SK-N-MC (cell line): Measurements from ENCODE around the gene LARP1B.
"Not testable (repeated sequence)": the region's sequence is repeated elsewhere in the genome, so short reads cannot be mapped to it uniquely, and the experiment has no call there.

ENCODE experiments used
- DNase-seq: peaks from one replicate; pipeline ENCODE4 v3.0.0-alpha.2; 2011; ENCODE audit warnings: low read depth, low spot score
- H3K27ac ChIP-seq: fragments of 200-600 bp; sonication (generic); 2 replicates; pipeline ENCODE4 v1.5.1; 2016; ENCODE audit warnings: mixed run types
- H3K36me3 ChIP-seq: fragments of 200-600 bp; sonication (generic); 2 replicates; pipeline ENCODE4 v1.6.1; 2017; ENCODE audit warnings: antibody characterized with exemption, low read length, mixed read lengths; ENCODE audit not compliant: insufficient read depth
- H3K4me3 ChIP-seq: fragments of 200-600 bp; sonication (generic); 2 replicates; pipeline ENCODE4 v1.5.1; 2016
- H3K9ac ChIP-seq: fragments of 200-600 bp; sonication (generic); 2 replicates; pipeline ENCODE4 v1.8.0; 2017; ENCODE audit warnings: mixed run types, mixed read lengths; ENCODE audit not compliant: insufficient read length
- H3K9me3 ChIP-seq: fragments of 200-600 bp; sonication (generic); 2 replicates; pipeline ENCODE4 v1.6.1; 2017; ENCODE audit warnings: low read depth, mild to moderate bottlenecking, antibody characterized with exemption, low read length, moderate library complexity, mixed read lengths
- EZH2 ChIP-seq: fragments of 200-600 bp; sonication (generic); IDR thresholded peaks from one replicate; pipeline ENCODE4 v1.6.1; 2017; ENCODE audit warnings: antibody characterized with exemption
- FOXP2 ChIP-seq: optimal IDR thresholded peaks from 2 replicates; pipeline ENCODE3; 2011; ENCODE audit warnings: mild to moderate bottlenecking, moderate library complexity; ENCODE audit not compliant: insufficient read depth; ENCODE audit errors: extremely low read length, control extremely low read depth
- POLR2AphosphoS5 ChIP-seq: IDR thresholded peaks from 2 replicates; pipeline ENCODE4 v1.6.1; 2012; ENCODE audit warnings: mild to moderate bottlenecking, low read depth, low read length, borderline replicate concordance

Gene LARP1B

DNA sequence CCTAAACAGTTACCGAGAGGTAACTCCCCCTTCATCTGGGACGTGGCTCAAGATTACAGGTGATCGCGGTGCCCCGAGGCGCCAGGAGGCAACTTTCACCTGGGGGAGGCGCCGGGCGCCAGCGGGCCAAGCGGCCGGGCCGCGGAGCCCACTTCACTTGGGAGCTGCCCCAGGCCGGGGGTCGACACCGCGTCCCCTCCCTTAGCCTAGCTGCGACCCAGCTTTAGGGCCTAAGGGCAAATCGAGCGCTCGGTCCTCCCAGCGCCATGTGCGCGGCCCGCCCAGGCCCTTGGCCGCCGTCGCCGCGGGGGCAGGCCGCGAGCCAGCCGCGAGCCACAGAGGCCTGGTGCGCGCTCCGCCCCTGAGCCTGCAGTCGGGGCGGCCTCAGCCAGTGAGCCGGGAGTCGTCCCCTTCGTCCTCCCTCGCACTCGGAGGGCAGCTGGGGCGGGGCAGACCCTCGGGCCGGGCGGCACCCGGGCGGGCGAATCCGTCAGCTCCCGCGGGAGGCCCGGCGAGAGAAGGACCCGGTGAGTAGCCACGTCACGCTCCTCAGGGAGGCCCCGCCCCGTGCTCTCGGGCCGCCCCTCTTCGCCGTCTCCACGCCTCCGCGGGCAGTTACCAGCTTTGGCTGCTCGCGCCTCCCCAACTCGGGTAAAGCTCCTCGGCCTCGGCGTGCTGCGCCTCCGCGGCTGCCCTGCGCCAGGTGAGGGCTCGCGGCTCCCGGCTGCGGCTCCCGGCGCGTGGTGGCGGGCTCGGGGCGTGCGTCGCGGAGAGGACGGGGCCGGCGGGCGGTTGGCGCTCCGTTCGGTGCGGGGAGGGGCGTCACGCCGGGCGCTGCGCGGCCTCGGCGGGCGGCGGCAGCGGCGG, at the start of gene LARP1B:
Gene LARP1B (plus strand): TSS at position 614 of the 867 bp plus-strand sequence. CDS start 13,640 bp downstream, outside the sequence.
- no peak for DNase-seq
- no peaks in the 10 kb centered on the region for H3K9me3 ChIP-seq
- H3K9ac ChIP-seq, result peak within 1 kb of the TSS; percentile 96
- no peaks in the 10 kb centered on the region for H3K36me3 ChIP-seq
- no peak for TF ChIP-seq EZH2
- TF ChIP-seq FOXP2, result no peak
- TF ChIP-seq POLR2AphosphoS5, result peak; percentile 90
- peak within 1 kb of the TSS; percentile 92 for H3K4me3 ChIP-seq
- H3K27ac ChIP-seq, result peak within 1 kb of the TSS; percentile 83

DNA sequence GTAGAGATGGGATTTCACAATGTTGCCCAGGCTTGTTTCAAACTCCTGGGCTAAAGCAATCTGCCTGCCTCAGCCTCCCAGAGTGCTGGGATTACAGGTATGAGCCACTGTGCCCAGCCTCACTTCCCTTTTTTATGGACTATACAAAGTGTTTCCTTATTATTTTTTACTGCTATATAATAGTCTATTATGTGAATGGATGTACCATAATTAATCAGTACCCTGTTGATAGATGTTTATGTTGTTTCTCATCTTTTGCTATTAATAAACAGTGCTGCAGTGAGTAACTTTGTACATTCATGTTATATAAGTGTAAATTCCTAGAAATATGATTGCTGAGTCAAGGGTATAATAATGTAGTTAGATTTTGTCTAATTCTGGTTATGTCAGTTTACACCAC, 35.8 kb upstream of the LARP1B start:
- Histone ChIP-seq H3K36me3 (no peaks in the 10 kb centered on the region), H3K4me3 (no peak overlapping the region), H3K27ac (no peak overlapping the region), H3K9me3 (no peaks in the 10 kb centered on the region), H3K9ac (no peak overlapping the region)
- TF ChIP-seq POLR2AphosphoS5 (no peak), FOXP2 (no peak), EZH2 (no peak)
- DNase-seq, result no peak

DNA sequence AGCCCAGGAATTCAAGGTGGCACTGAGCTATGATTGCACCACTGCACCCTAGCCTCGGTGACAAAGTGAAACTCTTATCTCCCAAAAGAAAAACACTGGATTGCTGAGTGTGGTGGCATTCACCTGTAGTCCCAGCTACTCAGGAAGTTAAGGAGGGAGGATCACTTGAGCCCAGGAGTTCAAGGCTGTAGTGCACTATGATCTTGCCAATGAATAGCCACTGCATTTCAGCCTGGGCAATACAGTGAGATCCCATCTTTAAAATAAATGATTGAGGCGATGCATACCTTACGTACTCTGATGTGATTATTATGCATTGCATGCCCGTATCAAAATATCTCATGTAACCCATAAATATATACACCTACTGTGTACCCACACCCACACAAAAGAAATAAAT, 31.2 kb upstream of the LARP1B start:
- Histone ChIP-seq H3K36me3 (no peaks in the 10 kb centered on the region), H3K4me3 (no peak overlapping the region), H3K27ac (no peak overlapping the region), H3K9me3 (no peaks in the 10 kb centered on the region), H3K9ac (no peak overlapping the region)
- DNase-seq, result no peak
- no peak for TF ChIP-seq POLR2AphosphoS5
- TF ChIP-seq EZH2, result no peak
- TF ChIP-seq FOXP2, result no peak

DNA sequence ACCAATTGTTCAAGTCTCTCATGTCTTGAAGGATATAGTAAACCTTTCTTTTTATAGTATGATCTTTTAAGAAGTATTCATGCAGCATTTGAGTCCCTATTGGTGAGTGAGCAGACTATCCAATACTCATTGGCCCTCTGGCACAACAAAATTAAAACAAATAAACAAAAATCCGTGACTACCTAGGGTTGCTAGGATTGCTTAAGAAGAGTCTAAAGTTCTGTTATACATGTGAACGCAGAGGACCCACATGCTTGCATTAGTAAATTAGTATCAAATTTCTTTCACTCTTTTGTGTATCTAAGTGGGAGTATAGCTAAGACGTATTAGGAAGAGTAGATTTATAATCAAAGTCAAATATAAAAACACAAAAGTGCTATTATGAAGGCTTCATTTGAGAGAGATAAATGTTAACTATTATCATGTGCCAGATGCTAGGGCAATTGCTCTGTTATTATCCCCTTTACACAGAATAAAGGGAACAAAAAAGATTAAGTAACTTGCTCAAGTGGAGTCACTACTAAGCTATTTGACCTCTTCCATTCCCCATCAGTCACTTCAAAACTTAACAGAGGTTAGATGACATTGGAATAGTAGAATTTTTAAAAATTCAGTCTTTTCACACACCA, 29.2 kb upstream of the LARP1B start:
- Histone ChIP-seq H3K36me3 (no peaks in the 10 kb centered on the region), H3K4me3 (no peak overlapping the region), H3K9ac (no peak overlapping the region), H3K27ac (no peak overlapping the region), H3K9me3 (no peaks in the 10 kb centered on the region)
- TF ChIP-seq FOXP2 (no peak), EZH2 (no peak), POLR2AphosphoS5 (no peak)
- DNase-seq, result no peak

DNA sequence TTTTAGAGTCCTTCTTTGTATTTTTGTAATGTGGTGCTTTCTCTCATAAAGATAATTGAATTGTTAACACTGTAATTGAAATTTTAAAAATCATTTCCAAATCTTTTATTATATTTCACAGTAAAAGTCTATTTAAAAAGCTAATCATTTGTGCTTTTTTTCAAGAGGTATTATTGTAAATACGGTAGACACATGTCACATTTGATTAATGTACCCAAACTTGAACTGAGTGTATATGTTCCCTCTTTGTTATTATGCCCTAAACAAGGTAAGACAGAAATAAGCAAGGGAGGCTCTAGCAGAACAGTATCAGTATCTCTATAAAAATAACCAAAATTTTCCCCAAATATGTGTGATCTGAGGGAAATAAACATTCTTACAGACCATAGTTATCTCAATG, 21.5 kb upstream of the LARP1B start:
- no peaks in the 10 kb centered on the region for H3K36me3 ChIP-seq
- H3K27ac ChIP-seq, result no peak overlapping the region
- H3K9me3 ChIP-seq, result no peaks in the 10 kb centered on the region
- H3K9ac ChIP-seq, result no peak overlapping the region
- H3K4me3 ChIP-seq, result no peak overlapping the region
- no peak for TF ChIP-seq FOXP2
- TF ChIP-seq POLR2AphosphoS5, result no peak
- no peak for TF ChIP-seq EZH2
- DNase-seq, result no peak

DNA sequence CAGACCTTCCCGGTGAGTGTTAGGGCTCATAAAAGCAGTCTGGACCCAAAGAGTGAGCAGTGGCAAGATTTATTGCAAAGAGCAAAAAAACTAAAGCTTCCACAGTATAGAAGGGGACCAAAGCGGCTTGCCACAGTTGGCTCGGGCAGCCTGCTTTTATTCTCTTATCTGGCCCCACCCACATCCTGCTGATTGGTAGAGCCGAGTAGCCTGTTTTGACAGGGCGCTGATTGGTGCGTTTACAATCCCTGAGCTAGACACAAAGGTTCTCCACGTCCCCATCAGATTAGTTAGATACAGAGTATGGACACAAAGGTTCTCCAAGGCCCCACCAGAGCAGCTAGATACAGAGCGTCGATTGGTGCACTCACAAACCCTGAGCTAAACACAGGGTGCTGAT, 14.1 kb upstream of the LARP1B start:
- not testable (repeated sequence) for DNase-seq, H3K9ac ChIP-seq

DNA sequence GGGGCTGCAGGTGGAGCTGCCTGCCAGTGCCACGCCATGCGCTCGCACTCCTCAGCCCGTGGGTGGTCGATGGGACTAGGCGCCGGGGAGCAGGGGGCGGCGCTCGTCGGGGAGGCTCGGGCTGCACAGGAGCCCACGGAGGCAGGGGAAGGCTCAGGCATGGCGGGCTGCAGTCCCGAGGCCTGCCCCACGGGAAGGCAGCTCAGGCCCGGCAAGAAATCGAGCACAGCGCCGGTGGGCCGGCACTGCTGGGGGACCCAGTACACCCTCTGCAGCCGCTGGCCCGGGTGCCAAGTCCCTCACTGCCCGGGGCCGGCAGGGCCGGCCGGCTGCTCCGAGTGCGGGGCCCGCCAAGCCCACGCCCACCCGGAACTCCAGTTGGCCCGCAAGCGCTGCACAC, 13.6 kb upstream of the LARP1B start:
- H3K27ac ChIP-seq, DNase-seq, H3K36me3 ChIP-seq, H3K9me3 ChIP-seq, H3K4me3 ChIP-seq, H3K9ac ChIP-seq: not testable (repeated sequence)

More for the DNA sequence above, 14.1 kb upstream of the LARP1B start:
- H3K27ac ChIP-seq, H3K9me3 ChIP-seq, H3K4me3 ChIP-seq, H3K36me3 ChIP-seq: not testable (repeated sequence)

DNA sequence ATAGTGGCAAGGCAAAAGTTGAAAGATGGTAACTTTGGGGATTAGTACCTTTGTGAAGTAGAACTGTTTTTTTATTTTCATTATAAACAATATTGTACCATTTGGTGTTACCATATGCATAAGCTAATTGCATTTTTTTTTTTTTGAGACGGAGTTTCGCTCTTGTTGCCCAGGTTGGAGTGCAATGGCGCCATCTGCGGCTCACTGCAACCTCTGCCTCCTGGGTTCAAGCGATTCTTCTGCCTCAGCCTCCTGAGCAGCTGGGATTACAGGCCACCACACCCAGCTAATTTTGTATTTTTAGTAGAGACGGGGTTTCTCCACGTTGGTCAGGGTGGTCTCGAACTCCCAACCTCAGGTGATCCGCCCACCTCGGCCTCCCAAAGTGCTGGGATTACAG, 9.9 kb upstream of the LARP1B start:
- H3K9ac ChIP-seq, H3K9me3 ChIP-seq, H3K4me3 ChIP-seq, H3K36me3 ChIP-seq, H3K27ac ChIP-seq, DNase-seq: not testable (repeated sequence)

DNA sequence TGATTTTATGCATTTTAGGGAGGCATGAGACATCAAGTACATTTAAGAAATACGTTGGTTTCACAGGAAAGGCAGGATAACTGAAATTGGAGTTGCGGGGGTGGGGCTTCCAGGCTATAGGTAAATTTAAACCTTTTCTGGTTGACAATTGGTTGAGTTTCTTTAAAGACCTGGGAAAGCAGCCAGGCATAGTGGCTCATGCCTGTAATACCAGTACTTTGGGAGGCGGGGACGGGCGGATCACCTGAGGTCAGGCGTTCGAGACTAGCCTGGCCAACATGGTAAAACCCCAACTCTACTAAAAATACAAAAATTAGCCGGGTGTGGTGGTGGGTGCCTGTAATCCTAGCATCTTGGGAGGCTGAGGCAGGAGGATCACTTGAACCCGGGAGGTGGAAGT, 6.2 kb upstream of the LARP1B start:
- DNase-seq, H3K27ac ChIP-seq, H3K4me3 ChIP-seq, H3K36me3 ChIP-seq, H3K9ac ChIP-seq, H3K9me3 ChIP-seq: not testable (repeated sequence)

DNA sequence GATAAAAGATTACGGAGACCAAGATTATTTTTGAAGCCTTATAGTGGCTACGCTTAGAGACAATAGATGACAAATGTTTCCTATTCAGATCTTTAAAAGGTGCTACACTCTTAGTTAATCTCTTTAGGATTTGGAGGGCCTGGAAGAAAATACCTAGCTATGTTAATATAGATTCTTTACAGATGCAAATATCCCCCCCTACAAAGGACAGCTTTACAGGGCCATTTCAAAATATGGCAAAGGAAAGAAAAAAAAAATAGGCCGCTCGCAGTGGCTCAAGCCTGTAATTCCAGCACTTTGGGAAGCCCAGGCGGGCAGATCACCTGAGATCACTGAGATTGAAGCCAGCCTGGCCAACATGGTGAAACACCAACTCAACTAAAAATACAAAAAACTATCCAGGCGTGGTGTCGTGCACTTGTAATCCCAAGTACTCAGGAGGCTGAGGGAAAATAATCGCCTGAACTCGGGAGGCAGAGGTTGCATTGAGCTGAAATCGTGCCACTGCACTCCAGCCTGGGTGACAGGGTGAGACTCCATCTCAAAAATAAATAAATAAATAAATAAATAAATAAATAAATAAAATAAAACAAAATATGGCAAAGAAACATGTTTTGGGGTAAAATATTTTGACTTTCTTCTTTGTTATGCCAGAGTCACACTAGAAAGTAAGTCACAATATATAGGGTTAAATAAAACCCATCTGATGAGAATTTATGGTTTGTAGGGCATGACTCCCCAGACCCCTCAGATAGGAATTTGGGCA, 5.5 kb upstream of the LARP1B start:
- not testable (repeated sequence) for H3K4me3 ChIP-seq, DNase-seq, H3K9me3 ChIP-seq, H3K27ac ChIP-seq, H3K36me3 ChIP-seq, H3K9ac ChIP-seq
